HG03175 (cell line): ENCODE results near the gene KCNAB3.

Experiments
- ATAC-seq: cut with Tn5 transposase; IDR thresholded peaks from one replicate; pipeline ENCODE4 v1.9.1; 2021; ENCODE audit warnings: mild to moderate bottlenecking, moderate library complexity; ENCODE audit not compliant: unreplicated experiment

Gene KCNAB3

DNA sequence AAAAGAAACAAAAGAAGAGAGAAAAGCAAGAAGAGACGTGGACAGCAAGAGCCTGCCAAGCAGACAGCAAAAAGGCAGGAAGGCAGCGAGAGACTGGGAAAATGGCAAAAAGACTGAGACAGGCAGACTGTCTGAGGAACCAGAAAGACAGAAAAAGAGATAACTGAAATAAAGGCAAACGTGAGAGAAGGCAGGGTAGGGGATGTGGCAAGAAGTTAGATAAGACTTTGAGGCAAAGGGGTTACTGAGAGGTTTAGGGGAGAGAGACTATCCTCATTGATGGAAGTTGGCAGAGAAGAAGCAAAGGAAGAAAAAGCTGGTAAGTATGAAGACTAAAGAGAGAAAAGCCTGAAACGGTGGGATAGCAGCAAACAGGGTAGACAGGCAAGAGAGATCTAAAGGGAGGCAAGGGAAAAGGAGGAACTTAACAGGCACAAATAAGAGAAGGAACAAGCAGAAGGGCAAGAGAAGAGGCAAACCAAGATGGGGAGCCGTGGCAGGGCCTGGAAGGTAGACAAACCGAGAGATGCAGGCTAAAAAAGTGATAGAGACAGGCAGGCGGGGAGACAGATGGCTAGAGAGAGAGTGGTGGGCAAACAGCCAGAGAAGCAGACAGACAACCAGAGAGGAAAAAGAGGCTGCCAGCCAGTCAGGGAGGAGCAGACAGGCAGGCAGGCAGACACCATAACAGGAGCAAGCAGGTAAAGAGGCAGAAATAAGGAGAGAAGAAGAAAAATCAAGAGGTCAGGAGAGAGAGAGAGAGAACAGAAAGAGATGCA lies 48.2 kb downstream of the KCNAB3 start:
- no peak for ATAC-seq

- no peak for ATAC-seq
These were observed 49.4 kb downstream of the KCNAB3 start for GRCh38 chr17:7880076-7880868.

- no peak for ATAC-seq
These were observed 51.4 kb downstream of the KCNAB3 start for GRCh38 chr17:7878234-7878633.

DNA sequence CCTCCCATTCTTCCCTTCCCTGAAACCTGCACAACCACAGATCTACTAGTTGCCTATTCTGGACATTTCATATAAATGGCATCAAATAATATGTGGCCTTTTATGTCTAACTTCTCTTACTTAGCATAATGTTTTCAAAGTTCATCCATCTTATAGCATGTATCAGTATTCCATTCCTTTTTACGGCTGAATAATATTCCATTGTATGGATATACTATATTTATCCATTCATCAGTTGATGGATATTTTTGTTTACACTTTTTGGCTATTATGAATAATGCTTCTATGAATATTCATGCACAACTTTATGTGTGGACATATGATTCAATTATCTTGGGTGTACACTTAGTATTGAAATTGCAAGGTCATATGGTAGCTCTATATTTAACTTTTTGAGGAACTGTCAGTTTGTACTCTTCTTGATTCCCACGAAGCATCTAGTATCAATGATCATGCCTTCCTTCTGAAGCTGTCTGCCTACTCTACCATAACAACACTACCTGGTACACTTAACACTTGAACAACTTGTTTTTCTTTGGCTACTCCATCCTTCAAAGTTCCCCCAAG lies 53.8 kb downstream of the KCNAB3 start:
- no peak for ATAC-seq

DNA sequence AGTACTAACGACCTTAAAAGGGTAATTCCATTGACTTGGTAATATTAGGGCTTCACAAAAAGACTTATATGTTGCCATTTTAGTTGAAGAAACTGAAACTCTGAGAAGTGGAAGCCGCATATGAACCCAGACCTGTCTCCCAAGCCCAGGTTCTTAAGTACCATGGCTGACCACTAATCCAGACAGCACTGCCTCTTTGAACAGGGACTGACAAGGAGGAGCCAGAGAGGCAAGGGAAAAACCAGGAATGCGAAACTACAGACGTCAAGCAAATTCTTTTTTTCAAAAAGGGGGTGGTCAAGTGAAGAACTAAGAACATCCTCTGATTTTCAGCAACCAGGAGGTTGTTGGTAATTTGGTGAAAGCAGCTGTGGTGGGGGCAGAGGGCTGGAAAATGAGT lies 56.6 kb downstream of the KCNAB3 start:
- ATAC-seq, result no peak
